SK-N-MC (cell line): Measurements from ENCODE around the gene TGFBR3L.

Experiments
- EZH2 ChIP-seq: fragments of 200-600 bp; sonication (generic); IDR thresholded peaks from one replicate; pipeline ENCODE4 v1.6.1; 2017; ENCODE audit warnings: antibody characterized with exemption
- FOXP2 ChIP-seq: optimal IDR thresholded peaks from 2 replicates; pipeline ENCODE3; 2011; ENCODE audit warnings: mild to moderate bottlenecking, moderate library complexity; ENCODE audit not compliant: insufficient read depth; ENCODE audit errors: extremely low read length, control extremely low read depth
- POLR2AphosphoS5 ChIP-seq: IDR thresholded peaks from 2 replicates; pipeline ENCODE4 v1.6.1; 2012; ENCODE audit warnings: mild to moderate bottlenecking, low read depth, low read length, borderline replicate concordance

- TF ChIP-seq POLR2AphosphoS5 = no peak
- no peak for TF ChIP-seq EZH2
- no peak for TF ChIP-seq FOXP2
These were observed 1.7 kb downstream of the TGFBR3L start for GRCh38 chr19:7916103-7916954.
